ENCODE data around the gene NIBAN1. TPM values are rescaled to one million over a fixed set of nuclear protein-coding genes. Genes with fewer than 3 reads are reported as not detected.
"Not testable (repeated sequence)": the region's sequence is repeated elsewhere in the genome, so short reads cannot be mapped to it uniquely, and the experiment has no call there.

The NIBAN1 gene
- total RNA-seq, 1 experiment from 2014 or later, result 31.2 TPM

DNA sequence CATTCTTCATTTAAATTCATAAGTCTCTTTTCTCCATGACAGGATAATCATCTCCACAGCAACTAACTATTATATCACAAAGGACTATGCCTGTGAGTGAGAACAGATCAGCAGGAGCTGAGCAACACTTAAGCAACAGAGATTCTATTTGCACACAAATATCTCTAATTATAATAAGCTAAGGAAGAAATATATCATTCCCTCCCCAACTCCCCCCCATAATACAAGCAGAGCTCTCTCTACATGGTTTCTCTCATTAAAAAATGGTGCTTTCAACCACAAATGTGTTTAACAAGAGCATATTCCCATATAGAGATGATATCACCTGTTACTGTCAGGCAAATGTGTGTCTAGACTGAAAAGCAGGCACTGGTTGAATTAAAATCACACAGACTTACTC is 34.5 kb upstream of the NIBAN1 start:
- Histone ChIP-seq H3K4me1 (ENCODE audit: low read length) (no peaks in the 10 kb centered on the region), H3K36me3 (ENCODE audit: insufficient read depth, low read length) (no peaks in the 10 kb centered on the region), H3K4me3 (ENCODE audit: low read length) (no peak overlapping the region), H3K9me2 (replicated peaks; ENCODE audit: insufficient read depth, low read length) (no peaks in the 10 kb centered on the region), H3K79me2 (ENCODE audit: low read length) (no peaks in the 10 kb centered on the region), H2AFZ (ENCODE audit: low read length) (no peak overlapping the region), H3K9me3 (ENCODE audit: low read length) (no peaks in the 10 kb centered on the region), H4K20me1 (ENCODE audit: insufficient read depth, low read depth, low read length) (no peaks in the 10 kb centered on the region), H3K4me2 (ENCODE audit: low read depth, low read length, poor library complexity, severe bottlenecking) (no peak overlapping the region), H3K27ac (ENCODE audit: low read length) (no peak overlapping the region), H3K9ac (ENCODE audit: low read length) (no peak overlapping the region), H3K27me3 (ENCODE audit: low read length) (no peaks in the 10 kb centered on the region)
- DNase-seq, result no peak

DNA sequence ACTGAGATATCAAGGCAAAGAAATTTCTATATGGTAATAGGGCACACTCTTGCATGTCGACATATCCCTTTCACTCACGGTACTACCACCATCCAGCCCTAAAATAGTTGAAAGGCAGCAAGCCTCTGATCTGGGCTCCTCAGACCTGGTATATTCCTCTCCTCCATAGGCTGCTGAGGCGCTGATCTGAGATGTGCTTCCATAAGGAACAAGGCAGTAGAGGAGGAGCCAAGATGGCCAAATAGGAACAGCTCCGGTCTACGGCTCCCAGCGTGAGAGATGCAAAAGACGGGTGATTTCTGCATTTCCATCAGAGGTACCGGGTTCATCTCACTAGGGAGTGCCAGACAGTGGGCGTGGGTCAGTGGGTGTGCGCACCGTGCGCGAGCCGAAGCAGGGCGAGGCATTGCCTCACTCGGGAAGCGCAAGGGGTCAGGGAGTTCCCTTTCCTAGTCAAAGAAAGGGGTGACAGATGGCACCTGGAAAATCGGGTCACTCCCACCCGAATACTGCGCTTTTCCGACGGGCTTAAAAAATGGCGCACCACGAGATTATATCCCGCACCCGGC is 27.1 kb upstream of the NIBAN1 start:
- not testable (repeated sequence) for H3K79me2 ChIP-seq (ENCODE audit: low read length); H3K4me1 ChIP-seq (ENCODE audit: low read length); DNase-seq; H4K20me1 ChIP-seq (ENCODE audit: insufficient read depth, low read depth, low read length); H3K4me2 ChIP-seq (ENCODE audit: low read depth, low read length, poor library complexity, severe bottlenecking); H3K9ac ChIP-seq (ENCODE audit: low read length); H3K9me2 ChIP-seq (replicated peaks; ENCODE audit: insufficient read depth, low read length); H3K27me3 ChIP-seq (ENCODE audit: low read length); H3K27ac ChIP-seq (ENCODE audit: low read length); H2AFZ ChIP-seq (ENCODE audit: low read length); H3K36me3 ChIP-seq (ENCODE audit: insufficient read depth, low read length); H3K4me3 ChIP-seq (ENCODE audit: low read length); H3K9me3 ChIP-seq (ENCODE audit: low read length)

DNA sequence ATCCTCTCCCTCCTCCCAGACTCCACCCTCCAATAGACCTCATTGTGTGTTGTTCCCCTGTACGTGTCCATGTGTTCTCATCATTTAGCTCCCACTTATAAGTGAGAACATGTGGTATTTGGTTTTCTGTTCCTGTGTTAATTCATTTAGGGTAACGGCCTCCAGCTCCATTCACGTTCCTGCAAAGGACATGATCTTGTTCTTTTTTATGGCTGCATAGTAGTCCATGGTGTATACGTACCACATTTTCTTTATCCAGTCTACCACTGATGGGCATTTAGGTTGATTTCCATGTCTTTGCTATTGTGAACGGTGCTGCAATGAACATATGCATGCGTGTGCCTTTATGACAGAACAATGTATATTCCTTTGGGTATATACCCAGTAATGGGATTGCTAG is 25.7 kb upstream of the NIBAN1 start:
- H3K9me3 ChIP-seq (ENCODE audit: low read length); H3K4me1 ChIP-seq (ENCODE audit: low read length); DNase-seq: not testable (repeated sequence)

DNA sequence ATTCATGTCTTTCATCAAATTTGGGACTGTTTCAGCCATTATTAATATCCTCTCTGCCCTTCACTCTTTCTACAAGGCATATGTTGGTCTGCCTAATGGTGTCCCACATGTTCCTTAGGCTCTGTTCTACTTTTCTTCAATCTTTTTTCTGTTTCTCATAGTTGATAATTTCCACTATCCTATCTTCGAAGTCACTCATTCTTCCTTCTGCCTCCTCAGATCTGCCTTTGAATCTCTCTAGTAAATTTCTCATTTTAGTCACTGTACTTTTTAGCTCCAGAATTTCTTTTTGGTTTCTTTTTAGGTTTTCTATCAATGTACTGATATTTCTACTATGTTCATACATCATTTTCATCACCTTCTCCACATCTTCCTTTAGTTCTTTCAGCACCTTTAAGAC is 20.0 kb upstream of the NIBAN1 start:
- Histone ChIP-seq H3K4me2 (ENCODE audit: low read depth, low read length, poor library complexity, severe bottlenecking) (no peak overlapping the region), H3K27ac (ENCODE audit: low read length) (no peak overlapping the region), H3K4me3 (ENCODE audit: low read length) (no peak overlapping the region), H3K4me1 (ENCODE audit: low read length) (no peaks in the 10 kb centered on the region), H3K27me3 (ENCODE audit: low read length) (no peaks in the 10 kb centered on the region), H2AFZ (ENCODE audit: low read length) (no peak overlapping the region), H4K20me1 (ENCODE audit: insufficient read depth, low read depth, low read length) (no peaks in the 10 kb centered on the region), H3K79me2 (ENCODE audit: low read length) (no peaks in the 10 kb centered on the region), H3K9me3 (ENCODE audit: low read length) (no peaks in the 10 kb centered on the region), H3K36me3 (ENCODE audit: insufficient read depth, low read length) (no peaks in the 10 kb centered on the region), H3K9me2 (replicated peaks; ENCODE audit: insufficient read depth, low read length) (no peaks in the 10 kb centered on the region), H3K9ac (ENCODE audit: low read length) (no peak overlapping the region)
- no peak for DNase-seq

More for the DNA sequence above, 25.7 kb upstream of the NIBAN1 start:
- not testable (repeated sequence) for H4K20me1 ChIP-seq (ENCODE audit: insufficient read depth, low read depth, low read length); H2AFZ ChIP-seq (ENCODE audit: low read length); H3K79me2 ChIP-seq (ENCODE audit: low read length); H3K27me3 ChIP-seq (ENCODE audit: low read length); H3K4me3 ChIP-seq (ENCODE audit: low read length); H3K9me2 ChIP-seq (replicated peaks; ENCODE audit: insufficient read depth, low read length); H3K27ac ChIP-seq (ENCODE audit: low read length); H3K4me2 ChIP-seq (ENCODE audit: low read depth, low read length, poor library complexity, severe bottlenecking); H3K36me3 ChIP-seq (ENCODE audit: insufficient read depth, low read length); H3K9ac ChIP-seq (ENCODE audit: low read length)

DNA sequence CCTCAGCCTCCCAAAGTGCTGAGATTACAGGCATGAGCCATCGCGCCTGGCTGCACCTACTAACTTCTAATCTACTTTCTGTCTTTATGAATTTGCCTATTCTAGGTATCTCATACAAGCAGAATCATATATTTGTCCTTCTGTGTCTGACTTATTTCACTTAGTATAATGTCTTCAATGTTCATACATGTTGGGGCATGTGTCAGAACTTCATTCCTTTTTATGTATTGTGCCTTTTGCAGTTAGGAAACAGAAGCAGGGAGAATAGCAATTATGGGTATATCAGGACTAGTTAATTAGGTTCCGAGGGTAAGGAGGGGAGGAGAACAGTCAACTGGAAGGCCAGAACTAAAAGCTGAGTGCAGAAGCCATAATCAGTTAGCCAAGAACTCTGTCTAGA is 18.0 kb upstream of the NIBAN1 start:
- no peak overlapping the region for H3K4me2 ChIP-seq (ENCODE audit: low read depth, low read length, poor library complexity, severe bottlenecking)
- H3K9me2 ChIP-seq (replicated peaks; ENCODE audit: insufficient read depth, low read length), result no peaks in the 10 kb centered on the region
- no peak for DNase-seq
- no peak overlapping the region for H3K27ac ChIP-seq (ENCODE audit: low read length)
- H3K4me1 ChIP-seq (ENCODE audit: low read length), result no peaks in the 10 kb centered on the region
- no peak overlapping the region for H3K9ac ChIP-seq (ENCODE audit: low read length)
- H3K36me3 ChIP-seq (ENCODE audit: insufficient read depth, low read length), result no peaks in the 10 kb centered on the region
- no peak overlapping the region for H2AFZ ChIP-seq (ENCODE audit: low read length)
- H4K20me1 ChIP-seq (ENCODE audit: insufficient read depth, low read depth, low read length), result no peaks in the 10 kb centered on the region
- H3K27me3 ChIP-seq (ENCODE audit: low read length), result no peaks in the 10 kb centered on the region
- no peaks in the 10 kb centered on the region for H3K9me3 ChIP-seq (ENCODE audit: low read length)
- H3K79me2 ChIP-seq (ENCODE audit: low read length), result no peaks in the 10 kb centered on the region
- H3K4me3 ChIP-seq (ENCODE audit: low read length), result no peak overlapping the region

DNA sequence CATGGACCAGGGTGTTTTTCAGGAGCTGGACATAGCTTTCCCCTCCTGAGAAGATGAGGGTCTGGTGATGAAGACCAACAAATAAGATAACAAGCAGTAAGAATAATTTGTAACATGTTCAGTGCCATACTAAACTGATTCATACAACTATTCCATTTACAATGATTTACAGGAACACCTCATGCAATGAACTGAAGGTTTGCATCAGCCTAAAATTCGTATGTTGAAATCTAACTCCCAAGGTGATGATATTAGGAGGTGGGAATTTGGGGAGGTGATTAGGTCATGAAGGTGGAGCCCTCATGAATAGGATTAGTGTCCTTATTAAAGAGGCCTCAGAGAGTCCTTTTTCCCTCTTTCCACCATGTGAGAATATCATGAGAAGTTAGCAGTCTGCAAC is 15.9 kb upstream of the NIBAN1 start:
- H3K79me2 ChIP-seq (ENCODE audit: low read length), result no peaks in the 10 kb centered on the region
- no peaks in the 10 kb centered on the region for H3K9me2 ChIP-seq (replicated peaks; ENCODE audit: insufficient read depth, low read length)
- H3K4me2 ChIP-seq (ENCODE audit: low read depth, low read length, poor library complexity, severe bottlenecking), result no peak overlapping the region
- H3K9ac ChIP-seq (ENCODE audit: low read length), result no peak overlapping the region
- no peaks in the 10 kb centered on the region for H3K9me3 ChIP-seq (ENCODE audit: low read length)
- no peaks in the 10 kb centered on the region for H3K27me3 ChIP-seq (ENCODE audit: low read length)
- H4K20me1 ChIP-seq (ENCODE audit: insufficient read depth, low read depth, low read length), result no peaks in the 10 kb centered on the region
- no peaks in the 10 kb centered on the region for H3K36me3 ChIP-seq (ENCODE audit: insufficient read depth, low read length)
- DNase-seq, result no peak
- no peaks in the 10 kb centered on the region for H3K4me1 ChIP-seq (ENCODE audit: low read length)
- H2AFZ ChIP-seq (ENCODE audit: low read length), result no peak overlapping the region
- H3K27ac ChIP-seq (ENCODE audit: low read length), result no peak overlapping the region
- no peak overlapping the region for H3K4me3 ChIP-seq (ENCODE audit: low read length)

DNA sequence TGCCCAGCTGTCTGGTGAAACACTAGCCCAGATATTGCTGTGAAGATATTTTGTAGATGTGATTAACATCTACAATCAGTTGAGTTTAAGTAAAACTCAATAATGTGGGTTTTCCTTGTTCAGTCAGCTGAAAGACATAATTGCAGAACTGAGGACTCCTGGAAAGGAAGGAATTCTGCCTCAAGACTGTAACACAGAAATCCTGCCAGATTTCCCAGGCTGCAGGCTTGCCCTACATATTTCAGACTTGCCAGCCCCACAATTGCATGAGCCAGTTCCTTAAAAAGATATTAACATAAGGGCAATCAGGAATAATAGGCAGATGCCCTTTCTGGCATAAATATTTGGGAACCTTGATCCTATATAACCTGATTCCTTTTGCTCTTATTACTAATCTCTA is 14.2 kb upstream of the NIBAN1 start:
- H2AFZ ChIP-seq (ENCODE audit: low read length), result no peak overlapping the region
- no peaks in the 10 kb centered on the region for H3K36me3 ChIP-seq (ENCODE audit: insufficient read depth, low read length)
- H4K20me1 ChIP-seq (ENCODE audit: insufficient read depth, low read depth, low read length), result no peaks in the 10 kb centered on the region
- H3K9me3 ChIP-seq (ENCODE audit: low read length), result no peaks in the 10 kb centered on the region
- H3K4me2 ChIP-seq (ENCODE audit: low read depth, low read length, poor library complexity, severe bottlenecking), result no peak overlapping the region
- no peaks in the 10 kb centered on the region for H3K79me2 ChIP-seq (ENCODE audit: low read length)
- H3K27me3 ChIP-seq (ENCODE audit: low read length), result no peaks in the 10 kb centered on the region
- H3K9me2 ChIP-seq (replicated peaks; ENCODE audit: insufficient read depth, low read length), result no peaks in the 10 kb centered on the region
- H3K4me3 ChIP-seq (ENCODE audit: low read length), result no peak overlapping the region
- DNase-seq, result no peak
- H3K9ac ChIP-seq (ENCODE audit: low read length), result no peak overlapping the region
- H3K27ac ChIP-seq (ENCODE audit: low read length), result no peak overlapping the region
- H3K4me1 ChIP-seq (ENCODE audit: low read length), result no peaks in the 10 kb centered on the region

DNA sequence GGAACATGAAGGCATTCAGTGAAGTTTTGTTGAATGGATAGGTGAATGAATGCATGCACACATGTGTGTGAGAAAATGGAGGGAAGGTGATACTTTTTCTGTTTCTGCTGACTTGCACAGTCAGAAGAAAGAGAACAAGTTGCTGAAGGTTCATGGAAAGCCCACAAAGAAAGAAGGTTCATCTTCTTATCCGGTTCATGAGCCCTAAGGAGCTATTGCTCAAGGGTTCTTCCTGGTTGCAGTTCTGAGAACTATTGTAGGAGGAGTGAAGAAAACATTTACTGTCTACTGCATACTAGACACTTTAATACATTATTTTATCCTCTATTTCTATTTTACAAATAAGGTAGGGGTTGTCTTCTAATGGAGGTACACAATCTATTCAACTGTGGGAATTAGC is 13.4 kb upstream of the NIBAN1 start:
- no peak overlapping the region for H3K27ac ChIP-seq (ENCODE audit: low read length)
- no peak overlapping the region for H3K4me3 ChIP-seq (ENCODE audit: low read length)
- H3K4me2 ChIP-seq (ENCODE audit: low read depth, low read length, poor library complexity, severe bottlenecking), result no peak overlapping the region
- no peaks in the 10 kb centered on the region for H3K9me2 ChIP-seq (replicated peaks; ENCODE audit: insufficient read depth, low read length)
- no peaks in the 10 kb centered on the region for H3K9me3 ChIP-seq (ENCODE audit: low read length)
- H3K79me2 ChIP-seq (ENCODE audit: low read length), result no peaks in the 10 kb centered on the region
- H3K27me3 ChIP-seq (ENCODE audit: low read length), result no peaks in the 10 kb centered on the region
- no peak for DNase-seq
- H4K20me1 ChIP-seq (ENCODE audit: insufficient read depth, low read depth, low read length), result no peaks in the 10 kb centered on the region
- no peak overlapping the region for H2AFZ ChIP-seq (ENCODE audit: low read length)
- no peaks in the 10 kb centered on the region for H3K36me3 ChIP-seq (ENCODE audit: insufficient read depth, low read length)
- no peak overlapping the region for H3K9ac ChIP-seq (ENCODE audit: low read length)
- no peaks in the 10 kb centered on the region for H3K4me1 ChIP-seq (ENCODE audit: low read length)

DNA sequence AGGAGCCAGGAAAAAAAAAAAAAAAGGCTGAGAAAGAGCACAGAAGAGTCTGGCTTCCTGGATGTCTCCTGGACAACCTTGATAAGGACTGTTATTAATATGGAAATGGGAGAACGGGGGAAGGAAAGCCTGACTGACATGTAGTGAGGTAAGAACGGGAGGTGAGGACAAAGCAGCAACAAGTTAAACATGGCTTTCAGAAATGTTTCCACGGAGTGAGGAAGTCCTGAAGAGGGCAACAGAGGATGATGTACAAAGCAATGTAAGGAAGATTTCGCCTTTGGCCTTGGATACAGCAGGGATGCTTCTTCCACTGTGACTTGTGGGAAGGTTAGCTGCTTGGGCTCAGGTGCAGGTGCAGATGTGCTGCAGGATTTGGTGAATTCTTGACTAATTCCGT is 11.9 kb upstream of the NIBAN1 start:
- Histone ChIP-seq H3K4me2 (ENCODE audit: low read depth, low read length, poor library complexity, severe bottlenecking) (no peak overlapping the region), H3K79me2 (ENCODE audit: low read length) (no peaks in the 10 kb centered on the region), H3K36me3 (ENCODE audit: insufficient read depth, low read length) (no peaks in the 10 kb centered on the region), H3K9ac (ENCODE audit: low read length) (no peak overlapping the region), H3K4me1 (ENCODE audit: low read length) (peaks cover 6% of the 10 kb centered on the region), H3K9me2 (replicated peaks; ENCODE audit: insufficient read depth, low read length) (no peaks in the 10 kb centered on the region), H2AFZ (ENCODE audit: low read length) (no peak overlapping the region), H3K27me3 (ENCODE audit: low read length) (no peaks in the 10 kb centered on the region), H3K9me3 (ENCODE audit: low read length) (no peaks in the 10 kb centered on the region), H4K20me1 (ENCODE audit: insufficient read depth, low read depth, low read length) (no peaks in the 10 kb centered on the region), H3K27ac (ENCODE audit: low read length) (no peak overlapping the region), H3K4me3 (ENCODE audit: low read length) (no peak overlapping the region)
- DNase-seq, result no peak
